HEK293 (cell line): ENCODE results near the gene CCDC150.

Experiments
- CTCF ChIA-PET: fragments of 350-600 bp; formaldehyde crosslinking; extraction: SDS; loops from one replicate; lab custom pipeline; 2021; ENCODE audit warnings: antibody characterized with exemption; lab: Yijun Ruan, JAX
- POLR2A ChIA-PET: fragments of 300-600 bp; formaldehyde crosslinking; extraction: SDS; loops from one replicate; lab custom pipeline; 2020; ENCODE audit warnings: antibody characterized with exemption, inconsistent platforms; lab: Yijun Ruan, JAX
- H3K27ac ChIP-seq: fragments of 200-500 bp; sonication (Bioruptor generic); 2 replicates; pipeline ENCODE4 v1.5.1; 2014; ENCODE audit warnings: low read depth, low read length, control low read depth, inconsistent platforms; ENCODE audit errors: extremely low read depth
- H3K36me3 ChIP-seq, 2 experiments: fragments of 200-500 bp in 1 of 2; sonication (Bioruptor generic) in 1 of 2; 1 replicate in 1 of 2; 2 replicates in 1 of 2; pipeline ENCODE4 v1.5.1; 2014 to 2017; ENCODE audit warnings: inconsistent platforms in 2 of 2, low read length in 2 of 2; ENCODE audit not compliant: control insufficient read depth in 2 of 2, insufficient read depth in 1 of 2
- H3K4me1 ChIP-seq: fragments of 200-500 bp; sonication (Bioruptor generic); 2 replicates; pipeline ENCODE4 v1.5.1; 2014; ENCODE audit warnings: mild to moderate bottlenecking, low read length, inconsistent platforms; ENCODE audit not compliant: control insufficient read depth, insufficient read depth
- H3K4me3 ChIP-seq: 2 replicates; pipeline ENCODE4 v1.5.1; 2011; ENCODE audit warnings: low read depth, mild to moderate bottlenecking, control low read depth, low read length, moderate library complexity
- H3K9me3 ChIP-seq: fragments of 200-500 bp; sonication (Bioruptor generic); 2 replicates; pipeline ENCODE4 v1.5.1; 2014; ENCODE audit warnings: low read depth, low read length, inconsistent platforms; ENCODE audit not compliant: control insufficient read depth, insufficient read depth
- HOXC10 ChIP-seq: sonication (generic); formaldehyde crosslinking; IDR thresholded peaks from 2 replicates; pipeline ENCODE4 v1.8.1; 2023; ENCODE audit warnings: mild to moderate bottlenecking, missing genetic modification reagents
- IKZF3 ChIP-seq: fragments of 450-650 bp; IDR thresholded peaks from 2 replicates; pipeline ENCODE4 v1.5.0; 2018; ENCODE audit warnings: missing biosample characterization, mild to moderate bottlenecking, missing genetic modification characterization, moderate library complexity
- KLF16 ChIP-seq: fragments of 450-650 bp; formaldehyde crosslinking; IDR thresholded peaks from 2 replicates; pipeline ENCODE4 v1.5.1; 2017; ENCODE audit warnings: missing biosample characterization, missing genetic modification characterization
- MZF1 ChIP-seq: fragments of 450-650 bp; formaldehyde crosslinking; IDR thresholded peaks from 2 replicates; pipeline ENCODE4 v1.5.1; 2017; ENCODE audit warnings: missing biosample characterization, missing genetic modification characterization, borderline replicate concordance
- OVOL3 ChIP-seq: fragments of 450-650 bp; formaldehyde crosslinking; IDR thresholded peaks from 2 replicates; pipeline ENCODE4 v1.5.1; 2016; ENCODE audit warnings: missing biosample characterization, missing genetic modification characterization
- PRDM1 ChIP-seq: fragments of 450-650 bp; formaldehyde crosslinking; IDR thresholded peaks from 2 replicates; pipeline ENCODE4; 2016; ENCODE audit warnings: missing biosample characterization, missing genetic modification characterization
- REPIN1 ChIP-seq: fragments of 450-650 bp; formaldehyde crosslinking; IDR thresholded peaks from 2 replicates; pipeline ENCODE4 v1.5.1; 2017; ENCODE audit warnings: missing biosample characterization, missing genetic modification characterization, low read depth
- ZBTB20 ChIP-seq: fragments of 450-650 bp; formaldehyde crosslinking; IDR thresholded peaks from 2 replicates; pipeline ENCODE4 v1.5.1; 2016; ENCODE audit warnings: missing biosample characterization, missing genetic modification characterization
- ZEB2 ChIP-seq: fragments of 450-650 bp; formaldehyde crosslinking; IDR thresholded peaks from 2 replicates; pipeline ENCODE4 v1.5.1; 2016; ENCODE audit warnings: missing biosample characterization, missing genetic modification characterization
- ZFP41 ChIP-seq: fragments of 450-650 bp; formaldehyde crosslinking; IDR thresholded peaks from 2 replicates; pipeline ENCODE4 v1.5.1; 2016; ENCODE audit warnings: missing biosample characterization, missing genetic modification characterization, borderline replicate concordance
- ZNF112 ChIP-seq: fragments of 450-650 bp; formaldehyde crosslinking; IDR thresholded peaks from 2 replicates; pipeline ENCODE4 v1.5.0; 2017; ENCODE audit warnings: missing biosample characterization, missing genetic modification characterization
- ZNF155 ChIP-seq: fragments of 450-650 bp; formaldehyde crosslinking; IDR thresholded peaks from 2 replicates; pipeline ENCODE4 v1.5.1; 2016; ENCODE audit warnings: missing biosample characterization, missing genetic modification characterization
- ZNF16 ChIP-seq: fragments of 450-650 bp; formaldehyde crosslinking; IDR thresholded peaks from 2 replicates; pipeline ENCODE4 v1.5.1; 2016; ENCODE audit warnings: low read depth, missing biosample characterization, missing genetic modification characterization
- ZNF169 ChIP-seq: fragments of 450-650 bp; formaldehyde crosslinking; IDR thresholded peaks from 2 replicates; pipeline ENCODE4 v1.5.1; 2016; ENCODE audit warnings: missing biosample characterization, missing genetic modification characterization
- ZNF184 ChIP-seq: fragments of 450-650 bp; IDR thresholded peaks from 2 replicates; pipeline ENCODE4 v1.5.1; 2018; ENCODE audit warnings: missing biosample characterization, mild to moderate bottlenecking, missing genetic modification characterization
- ZNF274 ChIP-seq, 2 experiments: fragments of 200-500 bp in 1 of 2; fragments of 450-650 bp in 1 of 2; sonication (Bioruptor generic) in 1 of 2; formaldehyde crosslinking in 1 of 2; IDR thresholded peaks; 2 replicates each; pipeline versions ENCODE4 v1.5.1 to v1.6.1; 2014 to 2016; ENCODE audit warnings: borderline replicate concordance in 1 of 2, inconsistent platforms in 1 of 2, low read length in 1 of 2, missing biosample characterization in 1 of 2, missing genetic modification characterization in 1 of 2
- ZNF473 ChIP-seq: fragments of 450-650 bp; formaldehyde crosslinking; IDR thresholded peaks from 2 replicates; pipeline ENCODE4 v1.5.1; 2017; ENCODE audit warnings: missing biosample characterization, missing genetic modification characterization
- ZNF521 ChIP-seq: fragments of 450-650 bp; formaldehyde crosslinking; IDR thresholded peaks from 2 replicates; pipeline ENCODE4 v1.5.1; 2017; ENCODE audit warnings: missing biosample characterization, mild to moderate bottlenecking, missing genetic modification characterization
- ZNF558 ChIP-seq: fragments of 450-650 bp; formaldehyde crosslinking; IDR thresholded peaks from 2 replicates; pipeline ENCODE4 v1.5.1; 2016; ENCODE audit warnings: missing biosample characterization, missing genetic modification characterization
- ZNF660 ChIP-seq: fragments of 450-650 bp; IDR thresholded peaks from 2 replicates; pipeline ENCODE4 v1.5.1; 2018; ENCODE audit warnings: missing biosample characterization, mild to moderate bottlenecking, missing genetic modification characterization
- ZNF670 ChIP-seq: fragments of 450-650 bp; formaldehyde crosslinking; IDR thresholded peaks from 2 replicates; pipeline ENCODE4 v1.5.1; 2016; ENCODE audit warnings: missing biosample characterization, missing genetic modification characterization, low read depth
- ZNF707 ChIP-seq: fragments of 450-650 bp; formaldehyde crosslinking; IDR thresholded peaks from 2 replicates; pipeline ENCODE4 v1.5.1; 2016; ENCODE audit warnings: missing biosample characterization, missing genetic modification characterization
- ZNF768 ChIP-seq: fragments of 450-650 bp; formaldehyde crosslinking; IDR thresholded peaks from 2 replicates; pipeline ENCODE4 v1.5.1; 2018; ENCODE audit warnings: missing biosample characterization, mild to moderate bottlenecking, missing genetic modification characterization
- ZNF785 ChIP-seq: fragments of 450-650 bp; formaldehyde crosslinking; IDR thresholded peaks from 2 replicates; pipeline ENCODE4 v1.5.1; 2016; ENCODE audit warnings: missing biosample characterization, missing genetic modification characterization
- TF ChIP-seq, protein P1 (sequence below): fragments of 450-650 bp; formaldehyde crosslinking; IDR thresholded peaks from 2 replicates; pipeline ENCODE4 v1.5.1; 2016; ENCODE audit warnings: missing biosample characterization, missing genetic modification characterization
- TF ChIP-seq, protein P2 (sequence below): fragments of 450-650 bp; formaldehyde crosslinking; conservative IDR thresholded peaks from 2 replicates; pipeline ENCODE4 v1.5.1; 2016; ENCODE audit warnings: low read depth, missing biosample characterization, missing genetic modification characterization
- TF ChIP-seq, protein P3 (sequence below): fragments of 450-650 bp; formaldehyde crosslinking; IDR thresholded peaks from 2 replicates; pipeline ENCODE4 v1.5.1; 2017; ENCODE audit warnings: missing biosample characterization, missing genetic modification characterization
- TF ChIP-seq, protein P4 (sequence below): fragments of 450-650 bp; formaldehyde crosslinking; IDR thresholded peaks from 2 replicates; pipeline ENCODE4 v1.5.1; 2016; ENCODE audit warnings: missing biosample characterization, missing genetic modification characterization

Gene CCDC150

DNA sequence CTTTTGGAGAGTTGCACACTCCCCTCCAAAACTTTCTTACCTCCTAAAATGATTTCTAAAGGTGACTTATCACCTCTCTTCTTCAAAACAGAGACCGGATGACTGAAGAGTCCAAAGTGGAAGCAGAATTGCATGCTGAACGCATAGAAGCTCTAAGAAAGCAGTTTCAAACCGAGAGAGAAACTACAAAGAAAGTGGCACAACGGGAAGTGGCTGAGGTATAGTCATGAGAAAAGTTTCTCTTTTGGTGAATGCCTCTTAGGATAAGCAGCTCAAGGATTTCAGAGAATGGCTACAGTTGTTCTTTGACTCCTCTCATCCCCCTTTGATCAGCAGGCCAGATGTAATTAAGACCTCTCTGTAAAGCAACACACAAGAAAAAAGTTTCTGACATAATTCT, 86.4 kb downstream of the CCDC150 start:
- H3K36me3 ChIP-seq = peaks cover 38 to 91% of the 10 kb centered on the region in 2 experiments
- no peaks in the 10 kb centered on the region for H3K9me3 ChIP-seq
- no peak overlapping the region for H3K27ac ChIP-seq
- H3K4me1 ChIP-seq = no peaks in the 10 kb centered on the region
- TF ChIP-seq, protein P1, sequence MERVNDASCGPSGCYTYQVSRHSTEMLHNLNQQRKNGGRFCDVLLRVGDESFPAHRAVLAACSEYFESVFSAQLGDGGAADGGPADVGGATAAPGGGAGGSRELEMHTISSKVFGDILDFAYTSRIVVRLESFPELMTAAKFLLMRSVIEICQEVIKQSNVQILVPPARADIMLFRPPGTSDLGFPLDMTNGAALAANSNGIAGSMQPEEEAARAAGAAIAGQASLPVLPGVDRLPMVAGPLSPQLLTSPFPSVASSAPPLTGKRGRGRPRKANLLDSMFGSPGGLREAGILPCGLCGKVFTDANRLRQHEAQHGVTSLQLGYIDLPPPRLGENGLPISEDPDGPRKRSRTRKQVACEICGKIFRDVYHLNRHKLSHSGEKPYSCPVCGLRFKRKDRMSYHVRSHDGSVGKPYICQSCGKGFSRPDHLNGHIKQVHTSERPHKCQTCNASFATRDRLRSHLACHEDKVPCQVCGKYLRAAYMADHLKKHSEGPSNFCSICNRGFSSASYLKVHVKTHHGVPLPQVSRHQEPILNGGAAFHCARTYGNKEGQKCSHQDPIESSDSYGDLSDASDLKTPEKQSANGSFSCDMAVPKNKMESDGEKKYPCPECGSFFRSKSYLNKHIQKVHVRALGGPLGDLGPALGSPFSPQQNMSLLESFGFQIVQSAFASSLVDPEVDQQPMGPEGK (tag by site-specific recombination) = no peak
- no peak for TF ChIP-seq ZEB2
- TF ChIP-seq ZNF558 (tag by site-specific recombination) = no peak
- no peak for TF ChIP-seq ZNF169 (tag by site-specific recombination)
- TF ChIP-seq ZNF473 = no peak
- no peak for TF ChIP-seq REPIN1 (tag by site-specific recombination)
- TF ChIP-seq, protein P2, sequence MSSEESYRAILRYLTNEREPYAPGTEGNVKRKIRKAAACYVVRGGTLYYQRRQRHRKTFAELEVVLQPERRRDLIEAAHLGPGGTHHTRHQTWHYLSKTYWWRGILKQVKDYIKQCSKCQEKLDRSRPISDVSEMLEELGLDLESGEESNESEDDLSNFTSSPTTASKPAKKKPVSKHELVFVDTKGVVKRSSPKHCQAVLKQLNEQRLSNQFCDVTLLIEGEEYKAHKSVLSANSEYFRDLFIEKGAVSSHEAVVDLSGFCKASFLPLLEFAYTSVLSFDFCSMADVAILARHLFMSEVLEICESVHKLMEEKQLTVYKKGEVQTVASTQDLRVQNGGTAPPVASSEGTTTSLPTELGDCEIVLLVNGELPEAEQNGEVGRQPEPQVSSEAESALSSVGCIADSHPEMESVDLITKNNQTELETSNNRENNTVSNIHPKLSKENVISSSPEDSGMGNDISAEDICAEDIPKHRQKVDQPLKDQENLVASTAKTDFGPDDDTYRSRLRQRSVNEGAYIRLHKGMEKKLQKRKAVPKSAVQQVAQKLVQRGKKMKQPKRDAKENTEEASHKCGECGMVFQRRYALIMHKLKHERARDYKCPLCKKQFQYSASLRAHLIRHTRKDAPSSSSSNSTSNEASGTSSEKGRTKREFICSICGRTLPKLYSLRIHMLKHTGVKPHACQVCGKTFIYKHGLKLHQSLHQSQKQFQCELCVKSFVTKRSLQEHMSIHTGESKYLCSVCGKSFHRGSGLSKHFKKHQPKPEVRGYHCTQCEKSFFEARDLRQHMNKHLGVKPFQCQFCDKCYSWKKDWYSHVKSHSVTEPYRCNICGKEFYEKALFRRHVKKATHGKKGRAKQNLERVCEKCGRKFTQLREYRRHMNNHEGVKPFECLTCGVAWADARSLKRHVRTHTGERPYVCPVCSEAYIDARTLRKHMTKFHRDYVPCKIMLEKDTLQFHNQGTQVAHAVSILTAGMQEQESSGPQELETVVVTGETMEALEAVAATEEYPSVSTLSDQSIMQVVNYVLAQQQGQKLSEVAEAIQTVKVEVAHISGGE (tag by site-specific recombination) = no peak
- no peak for TF ChIP-seq ZNF155
- TF ChIP-seq, protein P3, sequence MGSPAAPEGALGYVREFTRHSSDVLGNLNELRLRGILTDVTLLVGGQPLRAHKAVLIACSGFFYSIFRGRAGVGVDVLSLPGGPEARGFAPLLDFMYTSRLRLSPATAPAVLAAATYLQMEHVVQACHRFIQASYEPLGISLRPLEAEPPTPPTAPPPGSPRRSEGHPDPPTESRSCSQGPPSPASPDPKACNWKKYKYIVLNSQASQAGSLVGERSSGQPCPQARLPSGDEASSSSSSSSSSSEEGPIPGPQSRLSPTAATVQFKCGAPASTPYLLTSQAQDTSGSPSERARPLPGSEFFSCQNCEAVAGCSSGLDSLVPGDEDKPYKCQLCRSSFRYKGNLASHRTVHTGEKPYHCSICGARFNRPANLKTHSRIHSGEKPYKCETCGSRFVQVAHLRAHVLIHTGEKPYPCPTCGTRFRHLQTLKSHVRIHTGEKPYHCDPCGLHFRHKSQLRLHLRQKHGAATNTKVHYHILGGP (tag by site-specific recombination) = no peak
- TF ChIP-seq IKZF3 (tag by site-specific recombination) = no peak
- no peak for TF ChIP-seq ZNF768 (tag by site-specific recombination)
- no peak for TF ChIP-seq OVOL3
- TF ChIP-seq ZNF112 (tag by site-specific recombination) = no peak
- no peak for TF ChIP-seq ZNF707 (tag by site-specific recombination)
- TF ChIP-seq ZNF274 (IDR thresholded peaks at IDR 0.05; ENCODE audit: low read length) = no peak
- no peak for TF ChIP-seq ZNF274 (tag by site-specific recombination; IDR thresholded peaks at IDR 0.05; ENCODE audit: borderline replicate concordance)
- TF ChIP-seq KLF16 (tag by site-specific recombination) = no peak
- no peak for TF ChIP-seq ZBTB20
- no peak for TF ChIP-seq MZF1 (tag by site-specific recombination)
- TF ChIP-seq ZNF670 (tag by site-specific recombination) = no peak
- POLR2A ChIA-PET = no interaction called here
- CTCF ChIA-PET = interaction anchor here (0.6 kb wide), 1 partner anchor 30 kb away, joined by 9 read pairs; no protein-coding TSS in a partner anchor
- no peak overlapping the region for H3K4me3 ChIP-seq

DNA sequence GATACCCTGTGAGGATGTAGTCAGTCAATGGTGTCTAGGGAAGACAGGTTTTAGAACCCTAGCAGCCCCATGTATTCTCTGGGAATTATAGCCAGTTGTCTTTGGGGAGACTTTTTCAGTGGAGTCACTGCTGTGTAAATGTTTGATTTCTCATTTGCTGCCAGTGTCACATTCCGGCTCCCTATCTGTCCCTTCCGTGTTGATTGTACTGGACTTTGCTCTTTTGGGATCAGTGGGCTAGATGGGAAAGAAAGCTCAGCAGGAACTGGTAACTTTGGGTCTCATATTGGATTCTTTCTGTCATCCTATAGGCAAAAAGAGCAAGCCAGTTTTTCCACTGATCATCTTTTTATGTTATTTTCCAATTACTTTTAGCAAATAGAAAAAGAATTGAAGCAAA, 89.9 kb downstream of the CCDC150 start:
- no peak overlapping the region for H3K4me3 ChIP-seq
- ChIA-PET CTCF (interaction anchor here (1.2 kb wide), 1 partner anchor 22 kb away, joined by 5 read pairs; no protein-coding TSS in a partner anchor), POLR2A (no interaction called here)
- no peak overlapping the region for H3K27ac ChIP-seq
- peaks cover 30 to 95% of the 10 kb centered on the region in 2 experiments for H3K36me3 ChIP-seq
- no peaks in the 10 kb centered on the region for H3K4me1 ChIP-seq
- no peaks in the 10 kb centered on the region for H3K9me3 ChIP-seq
- TF ChIP-seq ZNF660 (tag by site-specific recombination) = no peak
- no peak for TF ChIP-seq ZNF184 (tag by site-specific recombination)
- no peak for TF ChIP-seq HOXC10 (CRISPR knock-in tag)
- no peak for TF ChIP-seq ZNF785 (tag by site-specific recombination)
- TF ChIP-seq ZNF521 (tag by site-specific recombination) = no peak
- no peak for TF ChIP-seq ZFP41 (tag by site-specific recombination)
- no peak for TF ChIP-seq PRDM1 (tag by site-specific recombination)
- TF ChIP-seq, protein P1 (tag by site-specific recombination) = no peak
- no peak for TF ChIP-seq ZNF768 (tag by site-specific recombination)
- TF ChIP-seq, protein P4, sequence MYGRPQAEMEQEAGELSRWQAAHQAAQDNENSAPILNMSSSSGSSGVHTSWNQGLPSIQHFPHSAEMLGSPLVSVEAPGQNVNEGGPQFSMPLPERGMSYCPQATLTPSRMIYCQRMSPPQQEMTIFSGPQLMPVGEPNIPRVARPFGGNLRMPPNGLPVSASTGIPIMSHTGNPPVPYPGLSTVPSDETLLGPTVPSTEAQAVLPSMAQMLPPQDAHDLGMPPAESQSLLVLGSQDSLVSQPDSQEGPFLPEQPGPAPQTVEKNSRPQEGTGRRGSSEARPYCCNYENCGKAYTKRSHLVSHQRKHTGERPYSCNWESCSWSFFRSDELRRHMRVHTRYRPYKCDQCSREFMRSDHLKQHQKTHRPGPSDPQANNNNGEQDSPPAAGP (tag by site-specific recombination) = no peak
- TF ChIP-seq ZNF16 = no peak
